Brain pericyte (primary cell): ENCODE results near the gene DGAT2.

ENCODE experiments used
- DNase-seq: peaks from one replicate; pipeline ENCODE4 v3.0.0-alpha.2; 2012; ENCODE audit warnings: low read depth, low spot score

DGAT2 gene

DNA sequence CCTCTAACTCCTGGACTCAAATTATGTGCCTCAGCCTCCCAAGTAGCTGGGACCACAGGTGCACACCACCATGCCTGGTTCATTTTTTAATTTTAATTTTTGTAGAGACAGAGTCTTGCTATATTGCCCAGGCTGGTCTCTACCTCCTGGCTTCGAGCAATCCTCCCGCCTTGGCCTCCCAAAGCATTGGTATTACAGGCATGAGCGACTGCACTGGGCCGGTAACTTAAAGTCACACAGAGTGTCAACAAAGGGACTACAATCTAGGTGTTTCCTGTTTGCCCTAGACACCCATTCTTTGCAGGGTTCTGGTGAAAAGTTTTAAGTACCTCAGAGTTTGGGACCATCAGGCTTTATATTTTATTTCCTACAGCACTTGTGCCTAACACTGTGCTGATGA, 54.8 kb downstream of the DGAT2 start:
- no peak for DNase-seq

DNA sequence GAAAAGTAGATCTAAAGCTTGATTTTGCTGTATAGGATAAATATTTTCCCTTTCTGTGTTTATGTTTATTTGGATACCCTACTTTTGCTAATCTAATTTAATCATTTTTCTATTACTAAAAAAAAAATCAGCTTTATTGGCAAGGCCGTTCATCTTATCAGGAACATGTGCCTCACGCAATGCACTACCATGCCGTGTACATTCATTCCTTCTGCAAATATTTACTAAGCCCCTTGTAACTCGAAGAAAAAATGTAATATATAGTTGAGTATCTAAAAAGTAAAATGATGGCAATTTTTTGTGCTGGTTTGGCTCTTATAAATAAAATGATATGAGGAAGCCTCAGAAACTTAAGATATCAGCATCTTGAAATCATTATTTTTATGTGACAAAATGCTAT, 55.4 kb downstream of the DGAT2 start:
- no peak for DNase-seq

DNA sequence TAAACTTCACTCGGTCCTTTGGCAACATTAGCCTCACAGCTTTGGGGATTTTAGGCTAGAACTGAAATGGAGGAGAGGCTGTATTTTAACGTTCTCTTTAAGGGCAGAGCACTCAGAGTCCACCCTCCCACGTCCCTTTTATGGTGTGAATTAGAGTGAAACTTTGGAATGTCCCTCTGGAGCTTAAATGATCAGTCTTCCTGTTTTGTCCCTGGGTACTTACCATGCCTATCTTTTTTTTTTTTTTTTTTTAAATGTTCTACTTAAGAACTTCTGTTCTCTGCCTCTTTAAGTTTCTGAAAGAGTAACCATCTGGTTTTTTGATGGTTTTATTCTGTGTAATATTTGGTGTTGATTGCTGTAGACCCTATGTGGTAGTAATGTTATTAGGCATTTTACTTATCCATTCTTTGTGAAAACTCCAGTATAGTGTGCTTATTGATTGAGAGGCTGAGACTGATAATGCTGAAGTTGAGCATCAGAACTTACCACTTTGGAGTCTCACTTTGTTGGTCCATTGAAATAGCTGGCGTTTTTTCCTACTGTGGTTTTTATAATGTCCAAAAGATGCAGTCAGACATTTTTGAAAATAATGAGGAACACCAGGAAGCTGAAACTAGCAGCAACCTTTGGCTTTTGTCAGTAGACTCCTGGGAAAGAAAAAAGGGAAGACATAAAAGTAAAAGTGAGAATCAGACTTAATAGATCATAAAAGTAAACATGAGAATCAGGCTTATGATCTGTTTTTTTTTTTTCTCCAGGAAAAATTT, 58.1 kb downstream of the DGAT2 start:
- DNase-seq, result no peak

DNA sequence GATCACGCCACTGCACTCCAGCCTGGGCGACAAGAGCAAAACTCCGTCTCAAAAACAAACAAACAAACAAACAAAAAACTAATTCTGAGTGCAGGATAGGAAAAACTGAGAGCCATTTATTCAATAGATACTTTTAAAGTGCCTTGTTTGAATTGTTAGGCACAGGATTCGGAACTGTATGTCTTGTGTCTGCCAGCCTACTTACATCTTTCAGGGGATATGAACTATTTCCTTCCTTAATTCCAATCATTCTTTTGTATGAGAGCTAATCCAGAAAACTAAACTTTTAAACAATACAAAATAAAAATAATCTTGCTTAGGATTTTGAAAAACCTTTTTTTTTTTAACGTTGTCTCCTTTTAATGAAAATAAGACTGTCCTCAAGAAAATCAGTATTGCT, 59.0 kb downstream of the DGAT2 start:
- no peak for DNase-seq

DNA sequence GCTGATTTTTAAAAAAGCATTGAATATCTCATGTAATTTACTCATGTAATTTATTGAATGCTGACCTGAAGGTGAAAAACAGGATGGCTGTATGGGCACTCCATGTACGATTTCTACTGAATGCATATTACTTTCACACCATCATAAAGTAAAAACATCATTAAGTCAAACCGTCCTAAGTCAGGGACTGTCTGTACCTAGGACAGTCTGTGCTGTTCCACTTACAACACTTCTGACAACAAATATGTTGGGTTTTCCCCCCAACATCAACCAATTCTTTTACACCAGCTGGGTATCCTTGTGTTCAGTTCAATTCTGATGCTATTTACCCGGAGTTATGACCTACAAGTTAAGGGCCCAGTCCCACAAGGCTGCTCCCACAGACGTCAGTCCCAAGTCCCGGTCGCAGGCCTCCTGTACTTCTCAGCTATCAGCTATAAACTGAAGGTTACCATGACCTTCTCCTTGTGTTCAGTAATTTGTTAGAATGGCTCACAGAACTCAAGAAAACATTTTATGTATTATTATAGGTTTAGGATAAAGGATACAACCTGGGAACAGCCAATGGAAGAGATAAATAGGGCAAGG, 63.4 kb downstream of the DGAT2 start:
- DNase-seq, result no peak

DNA sequence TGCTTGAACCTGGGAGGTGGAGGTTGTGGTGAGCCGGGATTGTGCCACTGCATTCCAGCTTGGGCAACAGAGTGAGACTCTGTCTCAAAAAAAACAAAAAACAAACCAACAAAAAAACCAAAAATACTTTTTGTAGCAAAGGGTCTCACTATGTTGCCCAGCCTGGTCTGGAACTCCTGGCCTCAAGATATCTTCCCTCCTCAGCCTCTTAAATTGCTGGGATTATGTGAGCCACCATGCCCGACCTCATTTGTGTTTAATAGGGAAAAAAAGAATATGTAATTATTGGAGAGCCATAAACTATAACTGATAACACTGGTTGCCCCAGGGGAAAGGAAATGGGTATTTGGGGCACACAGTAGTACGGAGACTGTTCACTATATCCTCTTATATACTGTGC, 66.2 kb downstream of the DGAT2 start:
- no peak for DNase-seq

DNA sequence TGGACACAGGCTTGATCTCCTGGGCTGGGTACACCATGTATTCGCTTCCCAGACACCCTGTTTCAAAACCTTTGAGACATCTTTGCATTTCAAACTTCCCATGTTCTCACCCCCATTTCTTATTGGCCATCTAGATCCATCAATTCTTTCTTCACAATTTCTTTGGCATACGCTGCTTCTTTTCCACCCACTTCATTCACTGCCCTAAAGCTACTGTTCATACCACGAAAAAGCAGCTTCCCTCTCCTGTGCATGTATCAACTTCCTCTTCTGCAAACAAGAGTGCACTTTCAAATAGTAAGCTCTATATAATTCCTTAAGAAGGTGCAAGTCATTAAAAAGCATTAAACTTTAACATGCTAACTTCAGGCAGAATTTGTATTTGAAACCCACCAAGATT, 67.8 kb downstream of the DGAT2 start:
- DNase-seq, result no peak

DNA sequence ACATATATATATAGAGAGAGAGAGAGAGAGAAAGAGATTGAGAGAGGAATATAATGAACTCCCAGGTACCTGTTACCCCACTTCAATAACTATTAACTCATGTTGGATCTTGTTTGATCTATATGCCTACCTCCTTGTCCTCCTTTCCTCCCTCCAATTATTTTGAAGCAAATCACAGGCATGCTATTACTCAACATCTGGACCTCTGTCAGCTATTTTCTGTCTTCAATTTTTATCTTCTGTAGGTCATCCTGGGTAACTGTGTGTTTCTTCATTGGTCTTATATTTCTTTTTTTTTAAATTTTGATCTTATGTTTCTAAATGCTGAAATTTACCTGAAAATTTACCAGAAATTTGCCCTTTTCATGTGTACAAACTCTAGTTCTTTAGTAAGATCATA, 71.3 kb downstream of the DGAT2 start:
- no peak for DNase-seq

DNA sequence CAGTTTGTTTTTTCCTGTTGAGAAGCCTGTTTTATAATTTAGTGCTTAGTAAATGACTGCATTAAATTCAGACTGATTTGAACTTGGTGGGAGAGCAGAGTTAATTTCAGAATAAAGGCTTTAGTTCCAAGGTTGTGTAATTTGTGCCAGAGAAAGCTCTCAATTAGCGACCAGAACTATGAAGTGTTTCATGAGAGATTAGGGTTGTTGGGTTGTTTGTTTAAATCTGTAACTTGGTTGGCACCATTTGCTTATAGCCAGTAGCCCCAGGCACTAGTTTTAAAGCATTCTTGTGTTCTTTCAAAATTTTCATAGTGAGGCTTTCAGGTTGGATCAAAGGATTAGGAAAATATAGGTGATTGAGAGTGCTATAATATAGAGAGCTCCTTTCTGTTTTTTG, 71.9 kb downstream of the DGAT2 start:
- no peak for DNase-seq

DNA sequence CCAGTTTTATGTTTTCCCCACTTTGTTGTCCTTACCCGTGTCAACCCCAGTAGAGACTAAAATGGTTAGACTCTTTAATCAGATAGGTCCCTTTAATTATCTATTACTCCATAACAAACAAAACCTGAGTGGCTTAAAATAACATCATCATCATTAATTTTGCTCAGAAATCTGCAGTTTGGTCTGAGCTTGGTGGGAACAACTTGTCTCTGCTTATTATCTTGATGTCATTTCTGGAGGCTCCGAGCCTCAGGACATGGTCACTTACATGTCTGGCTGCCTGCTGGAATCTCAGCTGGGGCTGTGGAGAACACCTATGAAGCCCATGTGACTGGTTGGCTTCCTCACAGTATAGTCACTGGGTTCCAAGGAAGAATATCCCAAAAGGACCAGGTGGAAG, 73.2 kb downstream of the DGAT2 start:
- DNase-seq, result no peak

DNA sequence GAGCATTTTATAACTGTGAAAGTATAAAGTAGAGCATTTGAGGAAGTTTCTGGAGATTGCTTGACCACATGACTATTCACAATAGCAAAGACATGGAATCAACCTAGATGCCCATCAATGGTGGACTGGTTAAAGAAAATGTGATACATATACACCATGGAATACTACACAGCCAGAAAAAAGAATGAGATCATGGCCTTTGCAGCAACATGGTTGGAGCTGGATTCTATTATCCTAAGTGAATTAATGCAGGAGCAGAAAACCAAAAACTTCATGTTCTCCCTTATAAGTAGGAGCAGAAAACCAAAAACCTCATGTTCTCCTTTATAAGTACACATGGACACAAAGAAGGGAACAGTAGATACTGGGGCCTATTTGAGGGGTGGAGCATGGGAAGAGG, 76.7 kb downstream of the DGAT2 start:
- DNase-seq, result no peak

DNA sequence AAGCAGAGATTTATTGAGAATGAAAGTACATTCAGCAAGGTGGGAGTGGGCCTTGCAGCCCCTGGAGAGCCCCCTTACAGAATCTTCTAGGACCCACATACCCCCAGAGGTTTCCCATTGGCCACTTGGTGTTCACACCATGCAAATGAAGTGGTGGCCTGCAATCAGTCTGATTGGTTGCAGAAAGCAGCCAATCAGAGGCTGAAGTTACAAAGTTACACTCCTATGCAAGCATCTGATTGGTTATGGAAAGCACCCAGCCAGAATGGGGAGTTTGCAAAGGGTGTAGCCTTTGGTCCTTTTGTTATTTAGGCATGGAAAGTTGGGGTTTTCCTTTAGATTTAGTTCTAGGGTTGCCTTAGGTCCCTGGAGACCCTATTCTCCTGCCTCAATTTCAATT, 81.3 kb downstream of the DGAT2 start:
- no peak for DNase-seq

DNA sequence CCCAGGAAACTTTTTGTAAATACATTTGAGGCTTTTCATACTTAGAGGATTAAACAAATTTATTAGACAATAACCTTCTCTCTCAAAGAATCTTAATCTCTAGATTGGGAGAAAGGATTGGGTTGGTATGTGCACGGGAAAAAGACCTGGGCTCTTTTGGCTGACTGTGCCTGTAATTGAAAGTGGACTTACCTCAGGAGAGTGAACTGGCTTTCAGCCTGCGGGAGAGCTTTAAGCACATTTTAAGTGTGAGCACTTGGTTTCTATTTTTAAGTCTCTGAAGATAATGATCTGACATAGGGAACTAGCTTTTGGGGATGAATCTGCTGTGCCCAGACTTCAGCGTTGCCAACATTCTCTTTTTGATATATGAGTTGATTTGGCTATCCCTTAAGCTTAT, 82.2 kb downstream of the DGAT2 start:
- no peak for DNase-seq
